Osteoblast (primary cell): ENCODE results near the gene NTM. TPM values are rescaled to one million over a fixed set of nuclear protein-coding genes. Genes with fewer than 3 reads are reported as not detected.

ENCODE experiments used
- DNase-seq: peaks from one replicate; pipeline ENCODE4 v3.0.0; 2011; ENCODE audit warnings: low spot score, mixed read lengths; ENCODE audit not compliant: insufficient read length; ENCODE audit errors: missing footprints
- H2AFZ ChIP-seq: 2 replicates; pipeline ENCODE4 v1.6.0; 2011; ENCODE audit warnings: mild to moderate bottlenecking, low read length
- H3K27ac ChIP-seq: 2 replicates; pipeline ENCODE4 v1.5.1; 2011; ENCODE audit warnings: mild to moderate bottlenecking, low read depth, low read length, moderate library complexity
- H3K27me3 ChIP-seq: 2 replicates; pipeline ENCODE4 v1.6.0; 2012; ENCODE audit warnings: mild to moderate bottlenecking, control low read depth, inconsistent platforms, low read length, moderate library complexity; ENCODE audit not compliant: insufficient read depth
- H3K36me3 ChIP-seq: 2 replicates; pipeline ENCODE4 v1.5.1; 2011; ENCODE audit warnings: mild to moderate bottlenecking, low read length, control low read depth, moderate library complexity; ENCODE audit not compliant: insufficient read depth
- H3K4me1 ChIP-seq: 2 replicates; pipeline ENCODE4 v1.5.1; 2011; ENCODE audit warnings: mild to moderate bottlenecking, low read length, control low read depth, moderate library complexity; ENCODE audit not compliant: insufficient read depth
- H3K4me2 ChIP-seq: 2 replicates; pipeline ENCODE4 v1.6.0; 2011; ENCODE audit warnings: mild to moderate bottlenecking, low read length; ENCODE audit not compliant: insufficient read depth
- H3K4me3 ChIP-seq: fragments of 200-600 bp; sonication (generic); 3 replicates; pipeline ENCODE4 v1.5.1; 2012; ENCODE audit warnings: mild to moderate bottlenecking, low read length, inconsistent platforms; ENCODE audit not compliant: insufficient read depth
- H3K79me2 ChIP-seq: 2 replicates; pipeline ENCODE4 v1.6.0; 2012; ENCODE audit warnings: mild to moderate bottlenecking, low read length, control low read depth, inconsistent platforms; ENCODE audit not compliant: insufficient read depth
- H3K9me3 ChIP-seq: 2 replicates; pipeline ENCODE4 v1.5.1; 2011; ENCODE audit warnings: low read depth, low read length, control low read depth
- H4K20me1 ChIP-seq: 2 replicates; pipeline ENCODE4 v1.6.0; 2012; ENCODE audit warnings: mild to moderate bottlenecking, low read length, control low read depth; ENCODE audit not compliant: insufficient read depth
- CTCF ChIP-seq: IDR thresholded peaks from 2 replicates; pipeline ENCODE4 v1.5.1; 2011; ENCODE audit warnings: mild to moderate bottlenecking, low read depth, low read length, moderate library complexity; ENCODE audit errors: extremely low read depth
- total RNA-seq: library from RNA; depleted of rRNA; stranded (reverse); fragments of >200 nt; gene quantifications from 2 replicates; pipeline ENCODE4 v1.2.3, GENCODE V29; 2012

Gene NTM
- total RNA-seq, 1 donor, result 48.1 TPM

GRCh38 chr11:132264616-132265015 is 894.2 kb downstream of the NTM start:
- no peaks in the 10 kb centered on the region for H3K27me3 ChIP-seq
- no peak overlapping the region for H3K4me2 ChIP-seq
- no peak for TF ChIP-seq CTCF
- H3K9me3 ChIP-seq, result no peaks in the 10 kb centered on the region
- no peaks in the 10 kb centered on the region for H3K79me2 ChIP-seq
- H4K20me1 ChIP-seq, result peaks cover 3% of the 10 kb centered on the region
- DNase-seq, result no peak
- no peak overlapping the region for H3K27ac ChIP-seq
- H2AFZ ChIP-seq, result no peak overlapping the region
- no peaks in the 10 kb centered on the region for H3K36me3 ChIP-seq
- H3K4me3 ChIP-seq, result no peak overlapping the region
- no peaks in the 10 kb centered on the region for H3K4me1 ChIP-seq

GRCh38 chr11:132278801-132279574 is 908.6 kb downstream of the NTM start:
- H3K4me1 ChIP-seq, result peaks cover 10% of the 10 kb centered on the region
- no peaks in the 10 kb centered on the region for H3K27me3 ChIP-seq
- H3K4me3 ChIP-seq, result no peak overlapping the region
- H4K20me1 ChIP-seq, result peaks cover 6% of the 10 kb centered on the region
- H3K9me3 ChIP-seq, result no peaks in the 10 kb centered on the region
- no peak overlapping the region for H3K27ac ChIP-seq
- peak; percentile 57 for TF ChIP-seq CTCF
- H2AFZ ChIP-seq, result no peak overlapping the region
- H3K36me3 ChIP-seq, result no peaks in the 10 kb centered on the region
- no peak for DNase-seq
- peaks cover 12% of the 10 kb centered on the region for H3K79me2 ChIP-seq
- no peak overlapping the region for H3K4me2 ChIP-seq

GRCh38 chr11:132284048-132284447 is 913.6 kb downstream of the NTM start:
- H2AFZ ChIP-seq, result no peak overlapping the region
- H3K4me2 ChIP-seq, result no peak overlapping the region
- H3K27me3 ChIP-seq, result no peaks in the 10 kb centered on the region
- TF ChIP-seq CTCF, result no peak
- H4K20me1 ChIP-seq, result peaks cover 26% of the 10 kb centered on the region
- H3K9me3 ChIP-seq, result no peaks in the 10 kb centered on the region
- no peaks in the 10 kb centered on the region for H3K79me2 ChIP-seq
- no peak for DNase-seq
- no peaks in the 10 kb centered on the region for H3K36me3 ChIP-seq
- H3K27ac ChIP-seq, result no peak overlapping the region
- H3K4me1 ChIP-seq, result no peaks in the 10 kb centered on the region
- no peak overlapping the region for H3K4me3 ChIP-seq

GRCh38 chr11:132284611-132285010 is 914.2 kb downstream of the NTM start:
- H3K27ac ChIP-seq, result no peak overlapping the region
- no peaks in the 10 kb centered on the region for H3K9me3 ChIP-seq
- no peaks in the 10 kb centered on the region for H3K4me1 ChIP-seq
- no peak overlapping the region for H2AFZ ChIP-seq
- no peaks in the 10 kb centered on the region for H3K27me3 ChIP-seq
- TF ChIP-seq CTCF, result no peak
- no peak overlapping the region for H3K4me2 ChIP-seq
- peaks cover 24% of the 10 kb centered on the region for H4K20me1 ChIP-seq
- H3K79me2 ChIP-seq, result no peaks in the 10 kb centered on the region
- no peak overlapping the region for H3K4me3 ChIP-seq
- DNase-seq, result no peak
- no peaks in the 10 kb centered on the region for H3K36me3 ChIP-seq
